Fibroblast of the conjunctiva (primary cell): ENCODE data around the gene AATK.

Experiments
- DNase-seq: peaks from one replicate; pipeline ENCODE4 v3.0.0-alpha.2; 2010; ENCODE audit warnings: low read depth

The AATK gene

GRCh38 chr17:81069135-81069645 lies 96.8 kb downstream of the AATK start:
- DNase-seq: no peak

GRCh38 chr17:81068411-81069134 lies 97.4 kb downstream of the AATK start:
- DNase-seq: no peak

- no peak for DNase-seq
These were observed 98.6 kb downstream of the AATK start for GRCh38 chr17:81067391-81067811.
